GM12801 (cell line): ENCODE measurements around the gene GCLM.

Source experiments
- TF ChIP-seq, protein P1 (sequence below): IDR thresholded peaks from one replicate; pipeline ENCODE4 v1.5.1; 2011; ENCODE audit warnings: control low read depth; ENCODE audit not compliant: insufficient read length; ENCODE audit errors: extremely low read depth

The GCLM gene

DNA sequence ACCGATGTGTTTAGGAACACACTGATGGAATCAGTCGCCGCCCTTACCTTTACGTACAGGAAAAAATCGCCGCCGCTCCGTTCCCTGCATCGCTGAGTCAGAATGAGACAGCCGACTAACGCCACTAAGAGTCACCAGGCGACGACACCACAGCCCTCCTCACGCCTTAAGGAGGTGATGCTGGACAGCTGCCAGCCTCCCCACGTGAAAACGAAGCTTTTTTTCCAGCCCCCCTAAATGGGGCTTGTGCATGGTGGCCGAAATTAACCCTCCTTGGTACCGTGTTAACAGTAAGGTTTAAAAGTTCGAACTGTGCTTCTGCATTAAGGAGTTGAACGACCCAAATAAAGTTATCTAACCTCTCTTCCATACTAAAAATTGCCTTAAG, 30.7 kb downstream of the GCLM start:
- TF ChIP-seq, protein P1, sequence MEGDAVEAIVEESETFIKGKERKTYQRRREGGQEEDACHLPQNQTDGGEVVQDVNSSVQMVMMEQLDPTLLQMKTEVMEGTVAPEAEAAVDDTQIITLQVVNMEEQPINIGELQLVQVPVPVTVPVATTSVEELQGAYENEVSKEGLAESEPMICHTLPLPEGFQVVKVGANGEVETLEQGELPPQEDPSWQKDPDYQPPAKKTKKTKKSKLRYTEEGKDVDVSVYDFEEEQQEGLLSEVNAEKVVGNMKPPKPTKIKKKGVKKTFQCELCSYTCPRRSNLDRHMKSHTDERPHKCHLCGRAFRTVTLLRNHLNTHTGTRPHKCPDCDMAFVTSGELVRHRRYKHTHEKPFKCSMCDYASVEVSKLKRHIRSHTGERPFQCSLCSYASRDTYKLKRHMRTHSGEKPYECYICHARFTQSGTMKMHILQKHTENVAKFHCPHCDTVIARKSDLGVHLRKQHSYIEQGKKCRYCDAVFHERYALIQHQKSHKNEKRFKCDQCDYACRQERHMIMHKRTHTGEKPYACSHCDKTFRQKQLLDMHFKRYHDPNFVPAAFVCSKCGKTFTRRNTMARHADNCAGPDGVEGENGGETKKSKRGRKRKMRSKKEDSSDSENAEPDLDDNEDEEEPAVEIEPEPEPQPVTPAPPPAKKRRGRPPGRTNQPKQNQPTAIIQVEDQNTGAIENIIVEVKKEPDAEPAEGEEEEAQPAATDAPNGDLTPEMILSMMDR: no peak

DNA sequence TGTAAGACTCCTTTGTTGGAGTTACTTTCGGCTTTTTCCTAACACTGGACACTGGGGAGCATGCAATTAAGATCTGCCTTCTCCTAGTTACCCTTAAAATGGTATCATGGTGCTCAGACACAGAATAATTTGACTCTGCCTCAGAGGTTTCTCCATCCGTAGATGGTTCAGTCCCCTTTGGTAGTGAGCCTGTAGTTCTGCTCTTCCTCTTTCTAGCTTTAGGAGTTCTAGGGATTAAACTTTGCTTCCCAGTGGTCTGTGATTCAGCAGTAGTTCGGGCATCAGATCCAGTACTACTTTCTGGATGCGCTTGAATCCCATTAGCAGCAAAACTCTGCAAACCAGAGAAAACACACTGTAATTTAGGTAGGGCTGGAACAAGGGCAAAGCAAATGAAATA, 31.7 kb downstream of the GCLM start:
- TF ChIP-seq, protein P1: no peak

DNA sequence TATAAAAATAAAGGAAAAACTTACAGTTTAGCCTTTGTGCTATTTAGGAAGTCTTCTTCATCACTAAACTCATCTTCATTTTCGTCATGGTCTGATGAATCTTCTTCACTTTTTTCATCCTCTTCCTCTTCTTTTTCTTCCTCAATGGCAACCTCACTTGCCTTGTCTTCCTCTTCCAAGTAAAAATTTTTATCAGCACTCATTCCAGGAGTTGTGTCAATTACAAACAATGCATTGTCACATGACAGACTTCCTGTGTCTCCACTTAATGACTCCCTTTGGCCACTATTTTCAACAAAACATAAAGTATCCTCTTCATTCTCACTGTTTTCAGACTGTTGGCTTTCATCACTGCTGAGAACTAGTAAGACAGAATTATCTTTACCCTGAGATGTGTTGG, 33.0 kb downstream of the GCLM start:
- TF ChIP-seq, protein P1: no peak

DNA sequence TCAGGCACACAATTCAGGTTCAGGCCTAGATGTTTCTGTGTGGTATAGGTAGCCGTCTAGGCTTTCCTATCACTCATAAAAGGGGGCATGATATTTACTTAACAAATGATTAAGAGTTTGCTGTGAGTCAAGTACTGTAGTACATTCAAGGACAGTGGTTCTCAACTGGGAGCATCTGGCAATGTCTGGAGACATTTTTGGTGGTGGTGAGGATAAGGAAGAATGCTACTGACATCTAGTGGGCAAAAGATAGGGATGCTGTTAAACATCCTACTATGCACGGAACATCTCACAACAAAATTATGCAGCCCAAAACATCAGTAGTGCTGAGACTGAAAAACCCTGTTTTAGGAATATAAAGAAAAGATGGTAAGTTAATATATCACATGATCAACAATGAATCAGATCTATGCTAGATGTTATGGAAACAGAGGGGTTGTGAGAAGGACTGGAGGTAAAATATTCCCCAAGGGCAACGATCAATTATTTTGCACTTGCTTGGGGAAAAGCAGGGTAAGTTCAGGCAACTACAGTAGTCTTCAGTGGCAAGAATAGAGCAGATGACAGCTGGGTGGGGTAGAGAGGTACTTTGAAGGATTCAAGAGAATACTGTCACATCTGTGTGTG, 35.1 kb downstream of the GCLM start:
- TF ChIP-seq, protein P1: no peak

DNA sequence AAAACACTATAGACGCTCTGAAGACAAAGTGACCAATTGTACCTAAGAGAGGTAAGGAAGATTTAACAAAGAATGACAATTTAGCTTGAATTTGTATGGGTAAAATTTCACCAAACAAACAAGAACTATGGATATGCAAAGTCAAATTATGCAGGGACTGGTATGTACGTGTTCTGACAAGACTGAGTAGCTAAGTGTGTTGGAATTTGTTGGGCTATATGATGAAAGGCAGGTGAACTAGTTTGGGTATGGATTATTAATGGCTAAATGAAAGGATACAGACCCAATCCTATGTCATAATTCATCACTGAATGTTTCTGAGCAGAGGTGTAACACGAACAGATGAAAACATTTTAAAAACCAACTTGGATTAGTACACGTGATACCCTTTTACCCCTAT, 37.9 kb downstream of the GCLM start:
- TF ChIP-seq, protein P1: no peak

DNA sequence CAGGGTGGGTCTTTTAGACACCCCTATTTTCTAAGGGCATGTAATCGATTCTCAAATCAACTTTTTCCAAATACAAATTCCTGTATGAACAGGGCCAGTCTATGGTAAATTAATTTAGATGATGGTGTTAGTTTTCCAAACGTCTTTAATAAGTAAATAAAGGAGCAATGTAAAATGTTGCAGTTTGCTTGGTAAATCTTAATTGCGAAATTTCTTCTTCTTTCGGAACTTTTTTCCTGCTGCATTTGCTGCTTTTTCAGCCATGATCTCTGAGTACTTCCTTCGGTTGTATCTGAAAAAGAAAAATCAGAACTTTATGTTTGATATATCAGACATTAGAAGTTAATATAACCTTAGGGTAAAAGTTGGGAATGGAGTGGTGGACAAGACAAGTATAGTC, 39.6 kb downstream of the GCLM start:
- TF ChIP-seq, protein P1: no peak

DNA sequence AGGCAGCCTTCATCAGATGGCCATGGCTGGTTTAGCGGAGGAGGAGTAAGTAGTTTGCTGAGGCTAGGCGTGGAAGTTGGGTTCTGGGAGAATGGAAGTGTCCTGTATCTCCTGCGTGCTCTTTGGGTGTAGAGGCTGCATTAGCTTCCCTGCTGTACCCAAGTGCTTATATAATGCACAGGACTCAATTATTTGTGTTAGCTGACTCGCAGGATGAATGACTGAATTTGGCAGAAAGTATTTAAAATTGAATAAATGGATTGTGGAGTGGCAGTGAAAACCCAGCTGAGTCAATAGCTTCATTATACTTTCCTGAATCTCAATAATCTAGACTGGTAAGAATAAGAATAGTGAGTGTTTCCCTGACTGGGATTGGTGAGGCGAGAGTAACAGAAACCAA, 44.0 kb downstream of the GCLM start:
- TF ChIP-seq, protein P1: no peak
